GM18499 (cell line): Measurements from ENCODE around the gene BRI3.

Source experiments
- ATAC-seq: cut with Tn5 transposase; IDR thresholded peaks from one replicate; pipeline ENCODE4 v1.9.1; 2021; ENCODE audit warnings: moderate number of reproducible peaks; ENCODE audit not compliant: insufficient read depth, unreplicated experiment

BRI3 gene

GRCh38 chr7:98285157-98286092, 3.9 kb downstream of the BRI3 start:
- ATAC-seq = no peak

- ATAC-seq = no peak
These were observed 4.6 kb downstream of the BRI3 start for GRCh38 chr7:98286093-98286539.

GRCh38 chr7:98286701-98287485, 5.4 kb downstream of the BRI3 start:
- ATAC-seq = no peak

GRCh38 chr7:98287486-98287959, 6.0 kb downstream of the BRI3 start:
- no peak for ATAC-seq

- no peak for ATAC-seq
These were observed 6.8 kb downstream of the BRI3 start for GRCh38 chr7:98288064-98288823.

- no peak for ATAC-seq
These were observed 7.9 kb downstream of the BRI3 start for GRCh38 chr7:98289333-98289875.

GRCh38 chr7:98291717-98292116, 10.2 kb downstream of the BRI3 start:
- ATAC-seq = no peak

- no peak for ATAC-seq
These were observed 11.8 kb downstream of the BRI3 start for GRCh38 chr7:98293265-98293664.

GRCh38 chr7:98293746-98294145, 12.3 kb downstream of the BRI3 start:
- ATAC-seq = no peak

GRCh38 chr7:98294326-98294725, 12.8 kb downstream of the BRI3 start:
- ATAC-seq = no peak

- ATAC-seq = no peak
These were observed 13.4 kb downstream of the BRI3 start for GRCh38 chr7:98294798-98295382.

- no peak for ATAC-seq
These were observed 14.1 kb downstream of the BRI3 start for GRCh38 chr7:98295467-98296192.

- ATAC-seq = no peak
These were observed 15.3 kb downstream of the BRI3 start for GRCh38 chr7:98296833-98297232.

- no peak for ATAC-seq
These were observed 16.3 kb downstream of the BRI3 start for GRCh38 chr7:98297626-98298286.

- ATAC-seq = no peak
These were observed 19.3 kb downstream of the BRI3 start for GRCh38 chr7:98300595-98301372.

GRCh38 chr7:98301693-98302470, 20.4 kb downstream of the BRI3 start:
- no peak for ATAC-seq
